ENCODE data around the gene HEATR5B.
"Not testable (repeated sequence)": the region's sequence is repeated elsewhere in the genome, so short reads cannot be mapped to it uniquely, and the experiment has no call there.

HEATR5B gene

GRCh38 chr2:36976065-36976464 is 108.1 kb downstream of the HEATR5B start:
- DNase-seq = no peak

- DNase-seq = no peak
Observed at GRCh38 chr2:36975306-36975705, 108.9 kb downstream of the HEATR5B start.

DNA sequence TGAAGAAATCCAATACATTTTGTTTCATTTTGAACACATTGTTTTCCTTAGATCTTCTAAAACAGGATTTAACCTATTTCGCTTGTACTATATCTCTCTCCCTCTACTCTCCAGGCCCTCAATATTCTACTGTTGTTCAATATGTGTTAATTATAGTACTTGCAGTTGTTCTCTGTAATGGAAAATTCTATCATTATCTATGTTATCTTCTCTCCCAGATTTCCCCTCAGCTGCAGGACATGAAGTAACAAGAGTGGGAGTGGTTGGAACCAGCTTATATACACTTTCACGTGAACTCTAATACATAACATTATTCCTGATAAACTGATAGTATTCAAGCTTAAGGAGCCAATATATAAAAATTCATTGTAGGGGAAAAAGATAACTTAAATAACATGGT is 110.9 kb downstream of the HEATR5B start:
- DNase-seq = no peak

DNA sequence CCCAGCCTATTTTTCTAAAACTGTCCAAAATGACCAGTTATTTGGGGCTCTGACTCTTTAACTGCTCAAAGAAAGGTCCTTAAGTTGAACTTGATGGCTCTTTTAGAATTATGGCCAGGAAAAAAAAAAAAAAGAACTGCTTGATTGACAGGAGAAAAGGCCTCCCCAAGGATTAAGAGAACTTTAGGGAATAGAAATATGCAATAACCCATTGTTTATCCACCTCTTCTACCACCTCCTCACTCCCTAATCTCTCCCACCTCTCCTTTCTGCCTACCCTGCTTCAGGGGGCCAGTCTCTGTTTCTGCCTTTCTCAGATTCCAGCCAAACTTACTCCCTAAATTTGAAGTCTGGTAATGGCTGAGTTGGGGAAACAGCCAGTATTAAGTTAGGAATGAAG is 112.2 kb downstream of the HEATR5B start:
- DNase-seq = no peak

GRCh38 chr2:36967236-36967876 is 116.8 kb downstream of the HEATR5B start:
- no peak for DNase-seq

GRCh38 chr2:36966370-36967235 is 117.6 kb downstream of the HEATR5B start, which contains the start of gene STRN:
STRN (minus strand) TSS chr2:36966536; CDS start chr2:36966463, 73 bp downstream.
- DNase-seq = peak; percentile 99

DNA sequence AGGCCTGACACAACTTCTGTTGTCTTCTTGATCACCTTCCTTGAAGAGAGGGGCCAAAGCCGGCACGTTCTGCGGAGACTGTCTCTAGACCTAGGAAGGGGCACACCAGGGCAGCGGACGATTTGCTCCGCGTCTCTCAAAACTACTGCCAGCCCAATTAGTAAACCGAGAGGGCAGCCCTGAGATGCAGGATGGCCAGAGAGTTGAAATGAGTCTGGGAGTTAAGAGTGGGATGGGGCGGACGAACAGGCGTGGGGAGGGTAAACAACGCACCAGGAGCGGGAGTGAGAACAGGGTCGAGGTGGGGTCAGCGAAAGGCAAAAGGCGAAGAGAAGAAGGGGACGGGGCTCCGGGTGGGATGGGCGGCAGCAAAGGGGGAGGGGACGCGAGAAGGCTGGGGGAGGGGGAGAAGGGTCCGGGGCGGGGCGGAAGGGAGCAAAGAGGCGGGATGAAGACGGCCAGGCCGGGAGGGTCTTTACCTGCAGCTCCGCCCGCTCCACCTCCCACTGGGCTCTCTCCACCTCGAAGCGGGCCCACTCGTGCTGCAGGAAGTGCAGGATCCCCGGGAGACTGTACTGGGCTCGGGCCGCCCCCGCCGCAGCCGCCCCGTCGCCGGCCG is 118.3 kb downstream of the HEATR5B start:
- DNase-seq = no peak

DNA sequence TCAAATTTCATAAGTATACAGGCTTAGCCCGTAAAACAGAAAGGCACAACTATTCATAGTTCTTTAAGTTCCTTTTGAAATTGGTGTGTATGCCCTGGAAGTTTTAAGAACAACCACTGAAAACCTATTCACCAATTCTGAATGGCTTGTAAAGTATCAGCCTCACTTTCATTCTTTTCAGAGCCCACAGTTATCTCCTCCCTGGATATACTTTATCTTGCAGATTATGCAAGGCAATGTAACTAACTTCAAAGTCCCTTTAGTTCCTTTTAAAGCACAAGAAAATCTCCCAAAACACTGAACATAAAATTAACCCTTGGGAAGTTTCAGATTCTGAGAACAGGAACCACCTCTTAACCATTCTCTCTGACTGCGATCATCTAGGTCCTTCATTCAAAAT is 119.0 kb downstream of the HEATR5B start:
- no peak for DNase-seq

DNA sequence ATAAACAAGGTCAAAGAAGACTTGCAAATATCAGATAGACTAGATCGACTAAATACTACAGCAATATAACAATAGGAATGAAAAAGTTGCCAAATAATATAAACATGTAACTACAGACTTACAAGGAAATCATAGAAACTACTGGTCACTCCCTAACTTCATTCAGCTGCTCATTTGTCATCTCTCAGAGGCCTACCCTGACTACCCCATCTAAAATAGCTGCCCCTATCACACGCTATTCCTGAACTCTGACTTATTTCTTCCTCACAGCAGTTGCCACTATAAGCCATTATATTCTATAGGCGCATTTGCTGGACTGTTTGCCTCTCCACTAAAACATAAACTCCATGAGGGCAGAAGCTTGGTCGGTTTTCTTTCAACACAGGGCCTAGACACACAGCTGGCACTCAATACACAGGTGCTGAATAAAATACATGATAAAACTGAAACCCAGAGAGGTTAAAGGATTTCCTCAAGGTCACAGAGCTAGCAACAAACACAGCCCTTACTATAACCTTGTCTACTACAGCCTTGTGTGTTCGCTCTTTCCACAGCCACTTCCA is 119.6 kb downstream of the HEATR5B start:
- no peak for DNase-seq

- no peak for DNase-seq
Observed at GRCh38 chr2:36963734-36964133, 120.4 kb downstream of the HEATR5B start.

DNA sequence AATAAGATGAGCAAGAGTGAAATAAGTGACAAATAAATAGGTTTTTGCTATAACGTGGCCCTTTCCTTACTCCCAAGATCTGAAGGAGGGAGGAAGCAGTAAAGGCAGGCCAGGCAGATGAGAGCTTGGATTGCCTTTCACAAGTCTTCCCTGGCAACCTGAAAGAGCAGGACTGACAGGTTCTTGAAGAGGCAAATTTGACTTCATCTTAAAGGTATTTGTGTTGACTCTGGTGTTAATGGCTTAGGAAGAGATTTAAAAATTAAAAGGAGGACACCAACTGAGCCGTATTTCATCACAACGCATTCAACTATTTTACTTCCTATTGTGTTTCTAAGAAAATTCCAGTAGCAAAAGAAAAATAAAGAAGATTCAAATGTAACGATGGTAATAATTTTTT is 121.1 kb downstream of the HEATR5B start:
- no peak for DNase-seq

- no peak for DNase-seq
Observed at GRCh38 chr2:36960773-36961172, 123.4 kb downstream of the HEATR5B start.

DNA sequence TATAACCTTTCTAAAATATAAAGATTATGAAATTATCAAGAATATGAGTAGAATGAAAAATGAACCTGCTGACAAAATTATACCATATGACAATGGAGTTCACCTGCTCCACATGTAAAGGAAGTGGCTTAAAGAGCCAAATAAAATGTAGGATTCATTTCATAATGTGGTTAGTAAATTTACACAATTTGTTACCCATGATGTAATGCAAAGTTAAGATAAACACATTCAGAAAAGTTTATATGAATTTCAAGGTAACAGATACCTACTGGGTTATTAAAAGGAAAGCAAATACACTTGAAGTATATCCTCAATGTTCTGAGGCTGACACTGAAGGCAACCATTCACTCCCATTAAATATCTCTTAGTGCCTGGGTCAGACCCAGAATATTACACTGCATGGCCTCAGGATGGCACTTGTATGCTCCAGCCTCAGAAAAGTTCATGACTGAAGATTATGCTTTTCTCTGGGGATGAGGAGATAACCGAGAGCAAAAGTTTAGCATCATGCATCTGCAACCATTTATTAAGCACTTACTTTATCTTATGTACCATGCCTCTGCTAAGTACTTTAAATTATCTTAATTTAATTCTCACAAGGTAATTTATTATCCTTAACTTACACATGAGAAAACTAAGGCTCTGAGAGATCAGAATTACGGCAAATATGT is 124.0 kb downstream of the HEATR5B start:
- DNase-seq = no peak

DNA sequence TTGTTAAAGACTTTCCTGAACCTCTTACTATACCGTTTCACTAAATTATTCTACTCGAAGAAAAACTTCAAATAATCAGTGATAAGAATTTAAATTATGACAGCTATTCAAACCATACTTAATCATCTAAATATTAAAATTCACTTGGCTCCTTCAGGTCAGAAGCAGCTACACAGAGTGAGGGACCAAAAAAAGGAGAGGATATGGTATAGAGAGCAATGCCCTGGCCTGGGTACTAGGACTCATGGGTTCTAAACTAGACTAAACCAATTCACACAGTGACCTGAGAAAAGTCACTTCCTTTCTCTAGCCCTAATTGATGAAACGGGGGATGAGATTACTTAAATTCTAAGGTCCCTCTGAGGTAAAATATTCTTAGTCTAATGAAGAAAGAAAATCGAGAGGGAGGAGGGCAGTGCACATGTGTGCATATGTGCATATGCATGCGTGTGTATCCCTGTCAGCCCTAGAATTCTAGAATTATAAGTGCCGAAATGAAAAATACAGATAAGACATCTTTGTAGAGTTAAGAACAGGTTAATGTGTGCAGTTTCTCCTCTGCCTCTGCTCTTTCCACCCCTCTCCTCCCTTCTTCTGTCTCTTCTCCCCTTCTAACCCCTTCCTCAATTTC is 129.1 kb downstream of the HEATR5B start:
- no peak for DNase-seq

DNA sequence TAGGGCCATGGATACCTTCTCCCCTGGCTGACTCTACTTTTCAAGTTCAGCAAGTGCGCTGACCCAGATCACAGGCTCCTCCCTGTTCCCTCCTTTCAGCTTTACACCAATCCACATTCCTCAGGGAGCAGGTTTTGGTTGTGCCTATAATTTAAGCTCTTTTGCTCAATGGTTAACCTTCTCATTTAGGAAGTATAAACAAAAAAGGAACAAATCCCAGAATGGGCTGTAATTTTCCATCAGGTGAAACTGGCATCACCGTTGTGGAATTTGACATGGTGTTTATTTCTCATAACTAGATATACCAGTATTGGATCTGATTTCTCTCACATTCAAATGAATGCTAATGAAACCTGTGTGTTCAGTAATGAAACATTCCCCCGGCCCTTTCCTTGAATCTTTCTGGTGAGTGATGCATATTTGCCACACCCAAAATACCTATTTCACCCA is 131.4 kb downstream of the HEATR5B start:
- DNase-seq = no peak

DNA sequence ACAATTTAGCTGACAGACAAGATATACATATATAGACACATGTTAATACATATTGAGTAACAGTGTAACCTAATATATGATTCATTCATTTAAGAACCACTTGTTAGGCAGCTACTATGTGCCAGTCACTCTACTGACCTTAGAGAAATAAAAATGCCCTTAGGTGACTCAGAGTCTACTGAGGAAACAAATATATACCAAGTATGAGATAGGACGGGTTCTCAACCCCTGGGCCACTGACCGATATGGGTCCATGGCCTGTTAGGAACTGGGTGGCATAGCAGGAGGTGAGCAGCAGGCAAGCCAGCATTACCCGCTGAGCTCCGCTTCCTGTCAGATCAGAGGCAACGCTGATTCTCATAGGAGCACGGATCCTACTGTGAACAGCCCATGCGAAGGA is 132.6 kb downstream of the HEATR5B start:
- DNase-seq = no peak

- no peak for DNase-seq
Observed at GRCh38 chr2:36951027-36951518, 133.1 kb downstream of the HEATR5B start.

DNA sequence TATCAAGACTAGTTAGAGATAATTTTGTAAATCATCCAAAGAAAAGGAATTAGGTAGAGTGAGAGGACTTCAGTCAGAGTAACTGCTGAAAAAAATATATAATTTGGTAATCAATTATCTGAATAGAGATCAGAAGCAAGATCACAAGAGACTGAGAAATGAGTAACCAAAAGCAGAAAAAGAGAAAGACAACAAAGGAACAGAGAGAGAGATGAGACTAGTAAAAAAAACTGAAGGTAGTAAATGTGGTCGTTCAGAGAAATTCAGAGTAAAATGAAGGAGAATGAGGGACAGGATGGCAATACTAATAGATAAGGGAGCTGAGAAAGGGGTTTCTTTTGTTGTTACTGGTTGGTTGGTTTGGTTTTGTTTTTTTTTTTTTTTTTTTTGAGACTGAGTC is 134.3 kb downstream of the HEATR5B start:
- DNase-seq = no peak

DNA sequence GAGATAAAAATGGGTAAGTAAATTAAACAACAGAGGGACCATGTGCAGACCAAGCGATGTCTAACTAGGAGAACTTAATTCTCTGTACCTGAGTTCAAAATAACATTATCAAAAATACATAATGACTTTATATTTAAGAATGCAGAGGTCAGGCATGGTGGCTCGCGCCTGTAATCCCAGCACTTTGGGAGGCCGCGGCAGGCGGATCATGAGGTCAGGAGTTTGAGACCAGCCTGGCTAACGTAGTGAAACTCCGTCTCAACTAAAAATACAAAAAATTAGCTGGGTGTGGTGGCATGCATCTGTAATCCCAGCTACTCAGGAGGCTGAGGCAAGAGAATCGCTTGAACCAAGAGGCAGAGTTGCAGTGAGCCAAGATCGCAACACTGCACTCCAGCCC is 138.9 kb downstream of the HEATR5B start:
- not testable (repeated sequence) for DNase-seq

DNA sequence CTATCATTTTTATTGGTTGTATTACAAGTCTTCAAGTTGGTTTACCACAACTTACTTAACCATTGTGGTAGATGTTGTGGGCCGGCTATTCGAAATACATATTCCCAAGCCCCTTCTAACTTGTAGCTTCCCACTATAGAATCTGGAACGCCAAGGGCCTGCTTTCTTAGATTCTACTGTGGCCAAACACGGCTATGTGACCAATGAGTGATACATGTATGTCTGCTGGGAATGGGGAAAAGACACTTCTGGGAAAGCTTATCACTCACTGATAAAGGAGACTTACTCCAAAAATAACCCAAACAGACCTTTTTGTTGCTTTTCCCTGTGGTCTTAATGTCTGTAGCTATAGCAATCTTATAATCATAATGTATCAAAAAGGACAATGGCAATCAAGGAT is 142.3 kb downstream of the HEATR5B start:
- DNase-seq = no peak

DNA sequence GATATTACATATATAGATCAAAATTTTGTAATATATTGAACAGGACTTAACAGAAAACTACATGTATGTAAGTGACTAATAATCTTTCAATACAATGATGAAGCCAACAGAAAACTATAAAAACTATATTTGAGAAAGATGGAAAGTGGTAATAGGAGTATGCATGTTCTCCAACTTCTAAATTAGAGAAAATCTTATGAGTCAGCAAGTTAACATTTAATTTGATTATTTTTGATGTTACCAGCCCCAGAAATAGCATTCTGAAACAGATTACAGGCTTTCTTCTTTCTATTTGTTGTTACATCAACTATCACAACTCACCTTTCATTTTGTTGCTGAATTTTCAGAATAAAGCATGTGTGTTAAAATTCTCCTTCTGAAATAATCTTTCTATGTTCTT is 147.6 kb downstream of the HEATR5B start:
- not testable (repeated sequence) for DNase-seq

DNA sequence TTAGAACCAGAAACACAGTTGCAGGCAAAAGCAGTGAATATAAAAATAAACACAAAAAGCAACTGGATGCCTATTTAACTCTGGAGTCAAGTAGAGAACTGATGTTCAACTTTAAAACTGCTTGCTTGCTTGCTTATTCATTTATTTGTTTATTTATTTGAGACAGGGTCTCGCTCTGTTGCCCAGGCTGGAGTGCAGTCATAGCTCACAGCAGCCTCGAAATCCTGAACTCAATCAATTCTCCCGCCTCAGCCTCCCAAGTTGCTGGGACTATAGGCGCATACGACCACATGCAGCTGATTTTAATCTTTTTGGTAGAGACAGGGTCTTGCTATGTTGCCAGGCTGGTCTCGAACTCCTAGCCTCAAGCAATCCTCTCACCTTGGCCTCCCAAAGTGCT is 152.5 kb downstream of the HEATR5B start:
- DNase-seq = not testable (repeated sequence)

All from activated gamma-delta T cell (primary cell).